GM21390 (cell line): ENCODE results near the gene CNTRL.
"Not testable (repeated sequence)": the region's sequence is repeated elsewhere in the genome, so short reads cannot be mapped to it uniquely, and the experiment has no call there.

Experiments
- ATAC-seq: cut with Tn5 transposase; IDR thresholded peaks from one replicate; pipeline ENCODE4 v1.9.1; 2021; ENCODE audit not compliant: unreplicated experiment

The CNTRL gene

GRCh38 chr9:121178676-121179372, 104.1 kb downstream of the CNTRL start:
- ATAC-seq: no peak

GRCh38 chr9:121179373-121179721, 104.6 kb downstream of the CNTRL start:
- ATAC-seq: not testable (repeated sequence)

GRCh38 chr9:121179930-121180681, 105.4 kb downstream of the CNTRL start:
- no peak for ATAC-seq

GRCh38 chr9:121182101-121182836, 107.5 kb downstream of the CNTRL start:
- no peak for ATAC-seq

GRCh38 chr9:121182989-121183388, 108.2 kb downstream of the CNTRL start:
- no peak for ATAC-seq

GRCh38 chr9:121183666-121184423, 109.1 kb downstream of the CNTRL start:
- ATAC-seq: no peak

GRCh38 chr9:121184463-121184862, 109.7 kb downstream of the CNTRL start:
- ATAC-seq: no peak

- ATAC-seq: no peak
These were observed 110.5 kb downstream of the CNTRL start for GRCh38 chr9:121185178-121185745.

- ATAC-seq: no peak
These were observed 111.1 kb downstream of the CNTRL start for GRCh38 chr9:121185774-121186403.

GRCh38 chr9:121187636-121188305, 113.0 kb downstream of the CNTRL start:
- ATAC-seq: no peak

GRCh38 chr9:121189006-121189405, 114.3 kb downstream of the CNTRL start:
- no peak for ATAC-seq

- no peak for ATAC-seq
These were observed 114.9 kb downstream of the CNTRL start for GRCh38 chr9:121189660-121190059.

GRCh38 chr9:121191235-121191634, 116.5 kb downstream of the CNTRL start:
- no peak for ATAC-seq

- no peak for ATAC-seq
These were observed 117.8 kb downstream of the CNTRL start for GRCh38 chr9:121192518-121192917.

- no peak for ATAC-seq
These were observed 118.3 kb downstream of the CNTRL start for GRCh38 chr9:121192959-121193640.

GRCh38 chr9:121194730-121195129, 120.0 kb downstream of the CNTRL start:
- no peak for ATAC-seq

- no peak for ATAC-seq
These were observed 121.6 kb downstream of the CNTRL start for GRCh38 chr9:121196389-121196788.

GRCh38 chr9:121197132-121197531, 122.4 kb downstream of the CNTRL start:
- no peak for ATAC-seq

- ATAC-seq: no peak
These were observed 123.8 kb downstream of the CNTRL start for GRCh38 chr9:121198512-121199042.
